ENCODE data around the gene CAMSAP2. TPM values are rescaled to one million over a fixed set of nuclear protein-coding genes. Genes with fewer than 3 reads are reported as not detected.

Gene CAMSAP2
- total RNA-seq, 2 donors from 2014 or later: 22.1 to 22.2 TPM

GRCh38 chr1:200738949-200739651, 407 bp downstream of the CAMSAP2 start:
- peak overlapping the region; percentile 97 for H3K27ac ChIP-seq (ENCODE audit: low read depth, low read length)
- peaks cover 3% of the 10 kb centered on the region for H3K4me1 ChIP-seq (ENCODE audit: control insufficient read depth, insufficient read depth, low read length)
- no peak for DNase-seq
- peak overlapping the region; percentile 93 for H3K4me3 Mint-ChIP-seq
- H3K27ac Mint-ChIP-seq: peak overlapping the region; percentile 99
- no peaks in the 10 kb centered on the region for H3K36me3 Mint-ChIP-seq (ENCODE audit: low read depth)
- peak overlapping the region; percentile 85 for H3K9ac ChIP-seq (ENCODE audit: extremely low read depth, low read length, poor library complexity, severe bottlenecking)
- H3K36me3 ChIP-seq (ENCODE audit: control insufficient read depth, insufficient read depth, low read length): no peaks in the 10 kb centered on the region
- peaks cover 17% of the 10 kb centered on the region for H3K27me3 ChIP-seq (ENCODE audit: control insufficient read depth, insufficient read depth, low read length, poor library complexity, severe bottlenecking)
- H3K9me3 ChIP-seq (ENCODE audit: control insufficient read depth, low read length): no peaks in the 10 kb centered on the region
- peak overlapping the region; percentile 99 for H3K4me3 ChIP-seq (ENCODE audit: low read length)
- TF ChIP-seq CTCF (conservative IDR thresholded peaks at IDR 0.05): no peak
- peaks cover 30% of the 10 kb centered on the region for H3K4me1 Mint-ChIP-seq
- no peaks in the 10 kb centered on the region for H3K9me3 Mint-ChIP-seq
- WGBS, 2 experiments (ENCODE audit: insufficient coverage in 1 of 2, insufficient read length in 1 of 2): 0% methylated on average over 16 to 78 of the region's 80 CpGs
- peaks cover 16% of the 10 kb centered on the region for H3K27me3 Mint-ChIP-seq (ENCODE audit: insufficient read depth)

DNA sequence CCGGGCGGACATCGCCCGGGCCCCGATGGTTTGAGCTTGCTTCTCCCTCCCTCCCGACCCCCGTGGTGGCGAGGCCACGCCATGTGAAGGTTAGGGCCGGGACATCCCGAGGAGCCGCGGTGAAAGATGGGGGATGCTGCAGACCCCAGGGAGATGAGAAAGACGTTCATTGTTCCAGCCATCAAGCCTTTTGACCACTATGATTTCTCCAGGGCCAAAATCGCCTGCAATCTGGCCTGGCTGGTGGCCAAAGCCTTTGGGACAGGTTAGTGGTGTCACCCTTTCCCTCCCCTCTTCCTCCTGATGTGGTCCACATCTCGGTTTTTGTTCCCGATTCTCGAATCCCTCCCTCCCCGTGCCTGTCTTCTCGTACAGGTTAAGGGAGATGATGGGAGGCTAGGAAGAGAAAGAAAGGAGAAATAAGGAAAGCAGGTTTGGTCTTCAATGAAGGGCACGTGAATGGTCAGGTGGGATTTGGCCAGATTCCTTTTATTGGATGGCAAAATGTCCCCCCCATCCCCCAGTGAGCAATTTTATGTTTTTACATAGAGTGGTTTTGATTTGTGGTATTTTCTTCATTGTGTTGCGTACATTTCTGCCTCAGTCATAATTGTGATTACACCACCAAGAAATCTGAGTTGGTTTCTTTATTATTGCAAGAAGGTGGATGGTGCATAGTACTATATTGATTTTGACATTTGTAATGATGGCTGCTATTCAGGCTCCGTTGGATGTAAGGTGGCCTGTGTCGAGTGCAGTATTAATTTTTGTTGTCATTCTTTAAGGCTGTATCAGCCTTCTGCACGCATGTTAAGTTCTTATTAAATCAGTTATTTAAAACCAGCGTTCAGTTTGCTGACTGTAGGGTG, 1.2 kb downstream of the CAMSAP2 start:
- no peak for TF ChIP-seq CTCF (conservative IDR thresholded peaks at IDR 0.05)
- H3K9me3 ChIP-seq (ENCODE audit: control insufficient read depth, low read length): no peaks in the 10 kb centered on the region
- peaks cover 8% of the 10 kb centered on the region for H3K27me3 ChIP-seq (ENCODE audit: control insufficient read depth, insufficient read depth, low read length, poor library complexity, severe bottlenecking)
- no peak for DNase-seq
- H3K4me1 ChIP-seq (ENCODE audit: control insufficient read depth, insufficient read depth, low read length): peaks cover 3% of the 10 kb centered on the region
- Mint-ChIP-seq H3K27me3 (ENCODE audit: insufficient read depth) (peaks cover 8% of the 10 kb centered on the region), H3K36me3 (ENCODE audit: low read depth) (no peaks in the 10 kb centered on the region), H3K4me1 (peaks cover 30% of the 10 kb centered on the region), H3K27ac (peak overlapping the region; percentile 72), H3K9me3 (no peaks in the 10 kb centered on the region), H3K4me3 (peak overlapping the region; percentile 93)
- no peaks in the 10 kb centered on the region for H3K36me3 ChIP-seq (ENCODE audit: control insufficient read depth, insufficient read depth, low read length)
- peak overlapping the region; percentile 85 for H3K9ac ChIP-seq (ENCODE audit: extremely low read depth, low read length, poor library complexity, severe bottlenecking)
- H3K27ac ChIP-seq (ENCODE audit: low read depth, low read length): peak overlapping the region; percentile 97
- peak overlapping the region; percentile 99 for H3K4me3 ChIP-seq (ENCODE audit: low read length)
- 4 to 11% methylated on average over 6 to 24 of the region's 26 CpGs for WGBS, 2 experiments (ENCODE audit: insufficient coverage in 1 of 2, insufficient read length in 1 of 2)

DNA sequence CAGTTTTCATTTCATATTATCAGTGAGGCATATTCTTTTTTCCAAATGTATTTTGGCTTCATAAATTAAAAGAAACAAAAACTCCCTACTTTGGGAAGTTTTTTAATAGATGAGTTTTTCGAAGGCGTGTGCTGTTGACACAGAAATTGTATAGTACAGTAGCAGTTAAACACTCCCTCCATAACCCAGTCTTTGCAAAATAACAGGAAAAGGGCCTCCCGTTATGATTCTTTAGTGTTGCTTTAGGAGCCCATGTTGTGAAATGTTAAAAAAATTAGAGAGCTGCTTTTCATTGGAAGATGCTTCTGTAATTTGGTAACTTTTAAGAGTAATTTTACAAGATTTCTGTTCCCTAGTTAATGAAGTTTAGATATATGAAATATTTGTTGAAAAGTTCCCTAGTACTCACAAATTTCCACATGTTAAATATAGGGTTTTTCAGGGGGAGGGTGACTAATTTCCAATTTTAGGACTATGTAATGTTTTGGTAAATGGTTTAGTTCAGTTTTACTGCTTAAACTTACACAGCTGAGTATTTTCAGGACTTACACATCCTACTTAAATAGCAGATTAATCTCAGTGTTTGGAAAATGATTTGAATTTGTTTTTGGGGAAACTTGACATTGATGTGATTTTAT, 2.0 kb downstream of the CAMSAP2 start:
- Histone ChIP-seq H3K27me3 (ENCODE audit: control insufficient read depth, insufficient read depth, low read length, poor library complexity, severe bottlenecking) (peaks cover under 1% of the 10 kb centered on the region), H3K4me3 (ENCODE audit: low read length) (peak overlapping the region; percentile 99), H3K27ac (ENCODE audit: low read depth, low read length) (no peak overlapping the region), H3K9ac (ENCODE audit: extremely low read depth, low read length, poor library complexity, severe bottlenecking) (peak overlapping the region; percentile 85), H3K36me3 (ENCODE audit: control insufficient read depth, insufficient read depth, low read length) (no peaks in the 10 kb centered on the region), H3K9me3 (ENCODE audit: control insufficient read depth, low read length) (no peaks in the 10 kb centered on the region), H3K4me1 (ENCODE audit: control insufficient read depth, insufficient read depth, low read length) (peaks cover 3% of the 10 kb centered on the region)
- Mint-ChIP-seq H3K4me3 (peak overlapping the region; percentile 93), H3K9me3 (no peaks in the 10 kb centered on the region), H3K27ac (no peak overlapping the region), H3K27me3 (ENCODE audit: insufficient read depth) (peaks cover 3% of the 10 kb centered on the region), H3K36me3 (ENCODE audit: low read depth) (no peaks in the 10 kb centered on the region), H3K4me1 (peaks cover 24% of the 10 kb centered on the region)
- no peak for DNase-seq
- no peak for TF ChIP-seq CTCF (conservative IDR thresholded peaks at IDR 0.05)
- 14 to 56% methylated on average over 1 to 3 of the region's 3 CpGs for WGBS, 2 experiments (ENCODE audit: insufficient coverage in 1 of 2, insufficient read length in 1 of 2)
